RWPE2 (cell line): ENCODE data around the gene MAP3K5.

ENCODE experiments used
- ATAC-seq: fragments of 200-7000 bp; cut with Tn5 transposase; 3 replicates; pipeline ENCODE4 v1.9.1; 2021; ENCODE audit warnings: low read depth
- DNase-seq: peaks from one replicate; pipeline ENCODE4 v3.0.0-alpha.2; 2020; ENCODE audit warnings: low spot score
- H3K27ac ChIP-seq: fragments of 450-650 bp; 2 replicates; pipeline ENCODE4 v1.5.1; 2017; ENCODE audit warnings: mild to moderate bottlenecking; ENCODE audit not compliant: poor library complexity, severe bottlenecking
- H3K27me3 ChIP-seq: fragments of 250-450 bp; sonication (Bioruptor Pico); 2 replicates; pipeline ENCODE4 v1.5.1; 2021; ENCODE audit warnings: mild to moderate bottlenecking, moderate library complexity; ENCODE audit not compliant: insufficient read depth, poor library complexity, severe bottlenecking
- H3K36me3 ChIP-seq: fragments of 250-450 bp; sonication (Bioruptor Pico); 2 replicates; pipeline ENCODE4 v1.5.1; 2020; ENCODE audit warnings: low read depth, mild to moderate bottlenecking, moderate library complexity
- H3K4me1 ChIP-seq: fragments of 250-450 bp; sonication (Bioruptor Pico); 2 replicates; pipeline ENCODE4 v1.5.1; 2021; ENCODE audit warnings: mild to moderate bottlenecking, moderate library complexity; ENCODE audit not compliant: insufficient read depth, poor library complexity, severe bottlenecking
- H3K4me3 ChIP-seq: fragments of 250-450 bp; sonication (Bioruptor Pico); 2 replicates; pipeline ENCODE4 v1.5.1; 2021; ENCODE audit warnings: mild to moderate bottlenecking, moderate library complexity; ENCODE audit not compliant: severe bottlenecking
- H3K9me3 ChIP-seq: fragments of 250-450 bp; sonication (Bioruptor Pico); 2 replicates; pipeline ENCODE4 v1.5.1; 2021; ENCODE audit warnings: mild to moderate bottlenecking, moderate library complexity; ENCODE audit not compliant: severe bottlenecking
- TF ChIP-seq, protein P1 (sequence below): fragments of 450-650 bp; IDR thresholded peaks from one replicate; pipeline ENCODE4 v1.5.1; 2017; ENCODE audit warnings: mild to moderate bottlenecking, moderate library complexity; ENCODE audit not compliant: poor library complexity, severe bottlenecking

MAP3K5 gene

DNA sequence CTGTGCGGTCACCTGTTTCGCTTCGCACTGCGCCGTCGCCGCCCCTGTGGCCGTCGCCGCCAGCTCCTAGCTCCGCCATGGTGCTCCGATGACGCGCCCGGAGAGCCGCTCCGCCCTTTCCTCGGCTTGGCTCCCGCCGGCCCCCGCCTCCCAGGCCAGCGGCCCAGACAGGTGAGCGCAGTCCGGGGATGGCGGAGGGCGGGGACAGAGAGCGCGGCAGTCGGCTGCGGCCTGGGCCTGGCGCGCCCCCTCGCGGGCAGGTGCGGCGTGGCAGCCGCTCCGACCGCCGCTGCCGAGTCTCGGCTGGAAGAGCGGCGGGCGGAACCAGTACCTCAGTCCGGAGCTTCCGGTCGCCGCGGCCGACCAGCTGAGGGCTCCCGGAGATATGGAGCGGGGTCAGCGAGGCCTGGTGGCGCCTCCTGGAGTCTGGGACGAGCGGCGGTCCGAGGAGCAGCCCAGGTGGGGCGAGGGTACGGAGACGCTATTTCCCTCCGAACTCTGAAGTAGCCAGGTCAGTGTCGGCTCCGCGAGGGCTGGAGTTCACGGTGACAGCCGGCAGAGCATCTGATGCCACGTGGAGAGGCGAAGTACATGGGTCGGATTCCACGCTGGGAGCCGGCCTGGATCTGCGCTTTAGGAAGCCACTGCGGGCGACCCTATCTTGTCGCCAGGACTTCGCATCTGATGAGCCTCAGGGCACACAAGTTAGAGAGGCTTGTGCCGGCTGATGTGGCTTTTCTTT is 241.8 kb downstream of the MAP3K5 start, which contains the start of gene MAP7:
Gene MAP7, minus strand, starts transcription at position 93 of the 742 bp plus-strand sequence. Its CDS starts 14 bp downstream, at position 79.
- TF ChIP-seq, protein P1, sequence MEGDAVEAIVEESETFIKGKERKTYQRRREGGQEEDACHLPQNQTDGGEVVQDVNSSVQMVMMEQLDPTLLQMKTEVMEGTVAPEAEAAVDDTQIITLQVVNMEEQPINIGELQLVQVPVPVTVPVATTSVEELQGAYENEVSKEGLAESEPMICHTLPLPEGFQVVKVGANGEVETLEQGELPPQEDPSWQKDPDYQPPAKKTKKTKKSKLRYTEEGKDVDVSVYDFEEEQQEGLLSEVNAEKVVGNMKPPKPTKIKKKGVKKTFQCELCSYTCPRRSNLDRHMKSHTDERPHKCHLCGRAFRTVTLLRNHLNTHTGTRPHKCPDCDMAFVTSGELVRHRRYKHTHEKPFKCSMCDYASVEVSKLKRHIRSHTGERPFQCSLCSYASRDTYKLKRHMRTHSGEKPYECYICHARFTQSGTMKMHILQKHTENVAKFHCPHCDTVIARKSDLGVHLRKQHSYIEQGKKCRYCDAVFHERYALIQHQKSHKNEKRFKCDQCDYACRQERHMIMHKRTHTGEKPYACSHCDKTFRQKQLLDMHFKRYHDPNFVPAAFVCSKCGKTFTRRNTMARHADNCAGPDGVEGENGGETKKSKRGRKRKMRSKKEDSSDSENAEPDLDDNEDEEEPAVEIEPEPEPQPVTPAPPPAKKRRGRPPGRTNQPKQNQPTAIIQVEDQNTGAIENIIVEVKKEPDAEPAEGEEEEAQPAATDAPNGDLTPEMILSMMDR: peak; percentile 99
- H3K4me1 ChIP-seq: peaks cover 10% of the 10 kb centered on the region
- H3K9me3 ChIP-seq: no peaks in the 10 kb centered on the region
- no peaks in the 10 kb centered on the region for H3K27me3 ChIP-seq
- H3K36me3 ChIP-seq: no peaks in the 10 kb centered on the region
- peak within 1 kb of the TSS; percentile 88 for H3K4me3 ChIP-seq
- DNase-seq: peak; percentile 92
- H3K27ac ChIP-seq: peak within 1 kb of the TSS; percentile 44
- ATAC-seq: peak; percentile 95

DNA sequence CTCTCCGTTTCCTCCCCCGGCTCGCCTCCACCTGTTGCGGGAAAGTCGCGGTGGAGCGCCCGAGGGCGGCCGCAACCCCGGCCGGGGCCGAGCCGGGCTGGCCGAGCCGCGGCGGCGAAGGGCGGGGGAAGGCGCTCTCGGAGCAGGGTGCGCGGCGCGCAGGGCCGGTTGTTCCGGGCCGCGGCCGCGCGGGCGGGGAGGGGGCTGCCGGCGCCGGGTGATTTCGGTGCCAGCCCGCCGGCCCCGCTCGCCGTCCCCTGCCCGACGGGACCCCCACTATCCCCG is 242.3 kb downstream of the MAP3K5 start:
- Histone ChIP-seq H3K9me3 (no peaks in the 10 kb centered on the region), H3K36me3 (no peaks in the 10 kb centered on the region), H3K27me3 (no peaks in the 10 kb centered on the region), H3K4me3 (peak overlapping the region; percentile 88), H3K27ac (peak overlapping the region; percentile 44), H3K4me1 (peaks cover 10% of the 10 kb centered on the region)
- DNase-seq (no peak), ATAC-seq (peak; percentile 40)
- TF ChIP-seq, protein P1: no peak

DNA sequence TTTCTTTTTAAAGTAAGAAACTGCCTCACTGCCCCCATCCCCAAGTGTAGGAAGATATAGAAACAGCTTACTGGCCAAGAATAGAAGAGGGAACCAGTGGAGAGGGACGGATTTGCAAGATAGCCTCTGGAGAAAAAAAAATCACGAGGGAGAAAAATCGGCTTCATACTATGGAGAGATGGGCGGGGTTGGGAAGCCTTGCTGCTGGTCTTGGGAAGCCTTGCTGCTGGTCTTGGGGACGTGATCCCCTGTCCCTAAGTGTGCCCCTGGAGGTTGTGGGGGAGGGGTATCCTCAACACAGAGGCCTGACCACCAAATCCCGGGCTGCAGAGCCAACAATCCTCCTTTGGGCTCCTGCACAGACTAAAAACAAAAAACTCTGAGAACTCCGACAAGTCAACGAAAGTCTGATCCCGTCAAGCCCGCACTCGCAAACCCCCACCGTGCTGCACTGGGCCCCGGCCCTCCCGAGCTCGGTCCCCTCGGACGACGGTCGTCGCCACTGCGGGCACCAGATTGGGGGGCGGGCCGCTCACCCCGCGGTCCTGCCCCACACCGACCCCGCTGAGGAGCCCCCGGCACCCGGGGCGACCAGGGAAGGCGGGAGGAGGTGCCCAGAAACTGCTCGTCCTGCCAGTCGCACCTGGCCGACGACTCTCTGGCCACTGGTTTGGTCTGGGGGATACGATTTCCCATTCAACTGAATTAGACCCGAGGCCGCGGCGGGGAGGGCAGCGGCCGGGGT is 242.8 kb downstream of the MAP3K5 start:
- Histone ChIP-seq H3K36me3 (no peaks in the 10 kb centered on the region), H3K4me3 (peak overlapping the region; percentile 88), H3K9me3 (no peaks in the 10 kb centered on the region), H3K27ac (peak overlapping the region; percentile 44), H3K4me1 (peaks cover 10% of the 10 kb centered on the region), H3K27me3 (no peaks in the 10 kb centered on the region)
- TF ChIP-seq, protein P1: no peak
- ATAC-seq (0 out of 3 replicates have a peak, but pooled peaks have one; percentile 5), DNase-seq (peak; percentile 59)

DNA sequence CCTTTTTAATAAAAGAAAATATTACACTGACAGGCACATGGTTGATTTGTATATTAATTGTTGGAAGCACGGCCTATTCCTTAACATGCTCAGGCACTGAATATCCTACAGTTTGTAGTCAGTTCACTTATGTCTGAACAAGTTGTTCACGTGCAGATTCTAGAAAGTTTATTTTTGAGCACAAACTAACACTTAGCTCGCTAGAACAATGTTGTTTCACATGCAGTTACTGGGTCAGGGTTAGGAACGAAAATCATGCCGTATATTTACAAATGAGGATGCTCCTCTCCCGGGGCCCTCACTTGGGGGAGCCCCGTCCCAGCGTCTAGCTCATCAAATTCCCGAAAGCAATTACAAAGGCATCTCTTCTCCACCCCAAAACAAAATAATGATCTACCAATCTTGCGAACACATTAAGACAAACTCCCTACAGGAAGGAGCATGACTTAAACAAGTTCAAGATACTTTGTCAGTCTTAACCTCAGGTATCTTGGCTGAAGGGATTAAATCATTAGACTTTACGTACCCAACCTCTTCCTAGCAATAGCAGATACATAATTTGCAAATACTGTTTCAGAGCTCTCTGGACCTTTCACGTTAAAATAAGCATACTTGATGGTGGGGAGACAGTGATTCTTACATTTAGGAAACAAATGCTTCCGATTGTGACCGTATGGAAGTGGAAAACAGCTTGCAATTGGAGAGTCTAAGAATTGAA is 243.5 kb downstream of the MAP3K5 start:
- Histone ChIP-seq H3K27me3 (no peaks in the 10 kb centered on the region), H3K9me3 (no peaks in the 10 kb centered on the region)

More for the DNA sequence above, 243.5 kb downstream of the MAP3K5 start:
- Histone ChIP-seq H3K27ac (peak overlapping the region; percentile 44), H3K4me3 (peak overlapping the region; percentile 88), H3K36me3 (no peaks in the 10 kb centered on the region), H3K4me1 (peaks cover 10% of the 10 kb centered on the region)
- TF ChIP-seq, protein P1: no peak
- ATAC-seq (no peak), DNase-seq (no peak)
